ENCODE data around the gene TBC1D9B.
A peak's percentile ranks its signal among the peaks of the same experiment; 100 is the strongest.

The TBC1D9B gene

GRCh38 chr5:179821298-179822058 is 86.2 kb downstream of the TBC1D9B start:
- peak overlapping the region; percentile 84 for H3K4me3 ChIP-seq (ENCODE audit: low read depth, low read length)
- in situ Hi-C loops (cut with HindIII; ENCODE audit: low pct_ligation_motif_present, low sequenced_read_pairs), result no loop called here
- peak overlapping the region; percentile 88 for H3K27ac ChIP-seq
- H3K27me3 ChIP-seq (replicated peaks), result no peaks in the 10 kb centered on the region
- no peak for TF ChIP-seq CTCF (IDR thresholded peaks at IDR 0.05; ENCODE audit: low read depth, low read length, missing control alignments)
- H3K36me3 ChIP-seq (replicated peaks), result peaks cover 41% of the 10 kb centered on the region
- DNase-seq, result peak; percentile 92

DNA sequence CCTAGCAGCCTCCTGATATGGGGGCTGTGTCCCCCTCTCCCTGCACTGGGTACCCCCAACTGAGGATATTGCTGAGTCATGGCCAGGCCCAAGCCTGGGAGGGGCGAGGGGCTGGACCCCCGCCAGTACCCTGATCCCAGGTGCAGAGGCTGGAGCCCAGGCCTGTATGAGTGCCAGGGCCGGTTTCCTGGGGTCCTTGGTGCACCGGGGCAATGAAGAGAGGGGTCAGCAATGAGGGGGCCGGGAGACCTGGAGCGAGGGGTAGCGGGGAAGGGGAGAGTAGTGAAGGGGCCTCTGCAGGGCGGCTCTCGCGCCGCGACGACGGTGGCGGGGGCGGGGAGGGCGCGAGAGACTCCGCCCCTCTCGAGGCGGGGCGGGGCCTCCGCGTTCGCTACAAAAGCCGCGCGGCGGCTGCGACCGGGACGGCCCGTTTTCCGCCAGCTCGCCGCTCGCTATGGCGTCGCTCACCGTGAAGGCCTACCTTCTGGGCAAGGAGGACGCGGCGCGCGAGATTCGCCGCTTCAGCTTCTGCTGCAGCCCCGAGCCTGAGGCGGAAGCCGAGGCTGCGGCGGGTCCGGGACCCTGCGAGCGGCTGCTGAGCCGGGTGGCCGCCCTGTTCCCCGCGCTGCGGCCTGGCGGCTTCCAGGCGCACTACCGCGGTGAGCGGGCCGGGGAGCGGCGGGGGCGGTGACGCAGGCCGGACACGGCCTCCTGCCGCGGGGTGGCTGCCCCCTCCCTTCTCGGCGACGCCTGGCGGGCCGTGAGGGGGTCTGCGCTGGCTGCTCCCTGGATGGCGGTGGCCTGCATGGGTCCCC is 87.0 kb downstream of the TBC1D9B start, which contains the start of gene SQSTM1:
SQSTM1 (plus strand) TSS at position 423 of the 815 bp plus-strand sequence; CDS start at position 455, 32 bp downstream.
- DNase-seq, result peak; percentile 48
- no peak for TF ChIP-seq CTCF (IDR thresholded peaks at IDR 0.05; ENCODE audit: low read depth, low read length, missing control alignments)
- Histone ChIP-seq H3K27me3 (replicated peaks) (no peaks in the 10 kb centered on the region), H3K36me3 (replicated peaks) (peaks cover 33% of the 10 kb centered on the region), H3K27ac (peak within 1 kb of the TSS; percentile 88), H3K4me3 (ENCODE audit: low read depth, low read length) (peak within 1 kb of the TSS; percentile 84)
- in situ Hi-C loops (cut with HindIII; ENCODE audit: low pct_ligation_motif_present, low sequenced_read_pairs), result no loop called here

GRCh38 chr5:179820127-179820482 is 87.6 kb downstream of the TBC1D9B start:
- Histone ChIP-seq H3K27ac (peak overlapping the region; percentile 88), H3K27me3 (replicated peaks) (no peaks in the 10 kb centered on the region), H3K4me3 (ENCODE audit: low read depth, low read length) (peak overlapping the region; percentile 84), H3K36me3 (replicated peaks) (peaks cover 27% of the 10 kb centered on the region)
- in situ Hi-C loops (cut with HindIII; ENCODE audit: low pct_ligation_motif_present, low sequenced_read_pairs), result no loop called here
- DNase-seq, result no peak
- TF ChIP-seq CTCF (IDR thresholded peaks at IDR 0.05; ENCODE audit: low read depth, low read length, missing control alignments), result no peak

GRCh38 chr5:179819296-179820126 is 88.2 kb downstream of the TBC1D9B start:
- peak; percentile 48 for DNase-seq
- in situ Hi-C loops (cut with HindIII; ENCODE audit: low pct_ligation_motif_present, low sequenced_read_pairs), result no loop called here

More at GRCh38 chr5:179819296-179820126, 88.2 kb downstream of the TBC1D9B start:
- no peaks in the 10 kb centered on the region for H3K27me3 ChIP-seq (replicated peaks)
- TF ChIP-seq CTCF (IDR thresholded peaks at IDR 0.05; ENCODE audit: low read depth, low read length, missing control alignments), result no peak
- peak overlapping the region; percentile 88 for H3K27ac ChIP-seq
- peak overlapping the region; percentile 12 for H3K4me3 ChIP-seq (ENCODE audit: low read depth, low read length)
- H3K36me3 ChIP-seq (replicated peaks), result peaks cover 22% of the 10 kb centered on the region

Measured in brain microvascular endothelial cell (primary cell).